Stimulated activated naive CD8-positive, alpha-beta T cell treated with anti-CD3 and anti-CD28 coated beads, Interleukin-15, Interleukin-2, amounts not matched to agents 100 ng/mL and 50 ng/mL, for 24 hours (primary cell): Measurements from ENCODE around the gene DNAJC4.

Experiments
- H3K27ac Mint-ChIP-seq: one replicate; pipeline ENCODE4 v1.8.0; 2021; ENCODE audit warnings: mild to moderate bottlenecking, mixed read lengths
- H3K27me3 Mint-ChIP-seq: one replicate; pipeline ENCODE4 v1.8.0; 2021; ENCODE audit warnings: mixed read lengths
- H3K36me3 Mint-ChIP-seq: one replicate; pipeline ENCODE4 v1.8.0; 2021; ENCODE audit warnings: low read depth, mixed read lengths
- H3K4me1 Mint-ChIP-seq: one replicate; pipeline ENCODE4 v1.8.0; 2021; ENCODE audit warnings: low read depth, mixed read lengths
- H3K4me3 Mint-ChIP-seq: one replicate; pipeline ENCODE4 v1.8.0; 2021; ENCODE audit warnings: mild to moderate bottlenecking, mixed read lengths
- H3K9me3 Mint-ChIP-seq: one replicate; pipeline ENCODE4 v1.8.0; 2021; ENCODE audit warnings: mixed read lengths

Gene DNAJC4

GRCh38 chr11:64220271-64220670, 10.1 kb upstream of the DNAJC4 start:
- H3K4me3 Mint-ChIP-seq, result no peak overlapping the region

GRCh38 chr11:64220798-64221197, 9.6 kb upstream of the DNAJC4 start:
- Mint-ChIP-seq H3K4me3 (no peak overlapping the region), H3K36me3 (peaks cover 21% of the 10 kb centered on the region), H3K4me1 (peaks cover 10% of the 10 kb centered on the region), H3K27ac (no peak overlapping the region), H3K9me3 (no peaks in the 10 kb centered on the region), H3K27me3 (no peaks in the 10 kb centered on the region)

More at GRCh38 chr11:64220271-64220670, 10.1 kb upstream of the DNAJC4 start:
- no peaks in the 10 kb centered on the region for H3K9me3 Mint-ChIP-seq
- H3K36me3 Mint-ChIP-seq, result peaks cover 22% of the 10 kb centered on the region
- peaks cover 13% of the 10 kb centered on the region for H3K4me1 Mint-ChIP-seq
- no peak overlapping the region for H3K27ac Mint-ChIP-seq
- no peaks in the 10 kb centered on the region for H3K27me3 Mint-ChIP-seq

- Mint-ChIP-seq H3K36me3 (peaks cover 14% of the 10 kb centered on the region), H3K27me3 (no peaks in the 10 kb centered on the region), H3K4me3 (no peak overlapping the region), H3K27ac (no peak overlapping the region), H3K9me3 (no peaks in the 10 kb centered on the region), H3K4me1 (peaks cover 13% of the 10 kb centered on the region)
Observed at GRCh38 chr11:64222651-64223000, 7.7 kb upstream of the DNAJC4 start.

DNA sequence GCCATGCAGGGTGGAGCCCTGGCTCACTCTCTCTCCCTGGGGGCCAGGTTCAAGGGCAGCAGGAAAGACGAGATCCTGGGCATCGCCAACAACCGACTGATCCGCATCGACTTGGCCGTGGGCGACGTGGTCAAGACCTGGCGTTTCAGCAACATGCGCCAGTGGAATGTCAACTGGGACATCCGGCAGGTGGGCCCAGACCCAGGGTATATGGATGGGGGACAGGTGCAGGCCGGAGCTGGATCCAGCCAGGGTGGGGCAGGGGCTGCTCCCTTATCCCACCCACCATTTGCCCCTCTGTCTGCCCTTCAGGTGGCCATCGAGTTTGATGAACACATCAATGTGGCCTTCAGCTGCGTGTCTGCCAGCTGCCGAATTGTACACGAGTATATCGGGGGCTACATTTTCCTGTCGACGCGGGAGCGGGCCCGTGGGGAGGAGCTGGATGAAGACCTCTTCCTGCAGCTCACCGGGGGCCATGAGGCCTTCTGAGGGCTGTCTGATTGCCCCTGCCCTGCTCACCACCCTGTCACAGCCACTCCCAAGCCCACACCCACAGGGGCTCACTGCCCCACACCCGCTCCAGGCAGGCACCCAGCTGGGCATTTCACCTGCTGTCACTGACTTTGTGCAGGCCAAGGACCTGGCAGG, 7.2 kb upstream of the DNAJC4 start:
- Mint-ChIP-seq H3K36me3 (peaks cover 14% of the 10 kb centered on the region), H3K9me3 (no peaks in the 10 kb centered on the region), H3K4me3 (no peak overlapping the region), H3K4me1 (peaks cover 18% of the 10 kb centered on the region), H3K27me3 (no peaks in the 10 kb centered on the region), H3K27ac (no peak overlapping the region)

DNA sequence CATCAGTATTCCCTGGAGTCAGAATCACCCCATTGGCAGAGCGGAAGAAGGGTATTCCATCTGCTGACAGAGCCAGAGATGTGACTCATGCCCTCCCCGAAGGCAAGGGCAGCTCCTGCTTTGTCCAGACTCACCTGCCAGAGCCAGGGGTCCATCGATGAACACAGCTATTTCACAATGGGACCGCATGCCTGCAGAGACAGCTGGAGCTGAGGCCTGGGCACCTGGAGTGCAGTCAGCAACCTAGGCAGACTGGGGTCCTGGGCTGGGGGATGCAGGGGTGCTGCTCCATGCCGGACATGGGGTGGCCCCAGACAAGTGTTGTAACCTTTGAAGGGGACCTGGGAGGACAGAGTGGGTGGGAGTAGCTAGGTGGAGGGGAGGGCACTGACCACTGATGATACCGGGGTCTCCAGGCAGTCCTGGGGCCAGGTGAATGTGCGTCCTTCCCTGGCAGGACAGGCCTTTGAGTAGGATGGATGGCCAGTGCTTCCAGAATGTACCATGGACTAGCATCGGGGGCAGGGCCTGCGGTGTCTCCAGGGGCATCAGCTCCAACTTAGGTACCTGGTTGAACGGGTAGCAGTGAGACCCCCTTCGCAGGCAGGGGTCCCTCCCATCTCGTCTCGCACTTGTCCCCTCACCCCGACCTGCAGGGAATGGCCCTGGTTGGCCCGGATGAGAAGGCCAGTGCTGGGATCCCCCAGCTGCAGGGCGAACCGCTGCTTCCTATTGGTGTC, 6.0 kb upstream of the DNAJC4 start:
- H3K27ac Mint-ChIP-seq, result peak overlapping the region; percentile 28
- H3K4me1 Mint-ChIP-seq, result peaks cover 29% of the 10 kb centered on the region
- H3K27me3 Mint-ChIP-seq, result no peaks in the 10 kb centered on the region
- H3K9me3 Mint-ChIP-seq, result no peaks in the 10 kb centered on the region
- peak overlapping the region; percentile 87 for H3K4me3 Mint-ChIP-seq
- H3K36me3 Mint-ChIP-seq, result peaks cover 5% of the 10 kb centered on the region

GRCh38 chr11:64224891-64225607, 5.3 kb upstream of the DNAJC4 start:
- peaks cover 36% of the 10 kb centered on the region for H3K4me1 Mint-ChIP-seq
- peak overlapping the region; percentile 87 for H3K4me3 Mint-ChIP-seq
- peaks cover 5% of the 10 kb centered on the region for H3K36me3 Mint-ChIP-seq
- H3K27me3 Mint-ChIP-seq, result no peaks in the 10 kb centered on the region
- H3K27ac Mint-ChIP-seq, result peak overlapping the region; percentile 74
- no peaks in the 10 kb centered on the region for H3K9me3 Mint-ChIP-seq

DNA sequence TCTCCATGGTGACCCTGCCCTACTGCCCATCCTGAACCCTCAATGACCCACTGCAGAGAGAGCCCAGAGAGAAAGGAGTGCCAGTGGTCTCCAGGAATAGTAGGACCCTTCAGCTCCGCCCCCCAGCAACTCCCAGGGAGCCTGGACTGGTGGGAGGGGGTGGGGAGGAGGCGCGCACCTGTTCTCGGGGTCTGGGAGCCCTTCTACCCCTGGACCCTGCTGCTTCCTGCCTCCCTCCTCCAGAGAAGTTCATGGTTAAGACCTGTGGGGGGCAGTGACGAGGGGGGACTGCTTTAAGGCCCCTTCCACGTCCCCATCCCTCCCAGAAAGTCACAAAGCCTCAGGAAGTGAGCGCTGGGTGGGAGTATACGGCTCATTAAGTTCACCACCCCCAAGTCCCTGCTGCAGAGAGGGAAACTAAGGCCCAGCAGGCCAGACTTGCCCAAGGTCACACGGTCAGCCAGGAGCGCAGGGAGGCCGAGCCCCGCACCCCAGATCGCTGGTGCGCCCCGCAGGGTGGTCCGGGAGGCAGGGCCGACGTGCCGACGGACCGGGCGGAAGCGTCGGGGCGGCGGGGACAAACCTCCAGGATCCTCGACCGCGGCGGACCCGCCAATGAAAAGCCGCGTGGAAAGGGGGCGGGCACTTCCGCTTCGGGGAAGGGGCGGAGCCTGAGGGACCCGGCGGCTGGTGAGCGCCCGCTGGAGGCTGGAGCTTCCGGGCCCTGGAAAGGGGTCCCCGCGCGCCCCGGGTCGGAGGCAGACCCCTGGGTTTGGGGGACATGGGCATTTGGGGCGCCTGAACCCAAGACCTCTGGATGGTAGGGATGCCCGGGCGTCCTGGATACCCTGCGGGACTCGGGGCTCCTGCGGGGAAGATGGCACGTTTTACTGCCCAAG, 4.5 kb upstream of the DNAJC4 start, which contains the start of the genes NUDT22 and TRPT1:
Gene NUDT22 (plus strand): TSS at position 667 of the 899 bp plus-strand sequence. CDS start 379 bp downstream, outside the sequence.
Gene TRPT1 (minus strand): TSS at position 579 of the 899 bp plus-strand sequence. CDS start 326 bp downstream, at position 253.
- no peaks in the 10 kb centered on the region for H3K27me3 Mint-ChIP-seq
- peaks cover 5% of the 10 kb centered on the region for H3K36me3 Mint-ChIP-seq
- H3K4me3 Mint-ChIP-seq, result peak within 1 kb of the TSS; percentile 87
- H3K4me1 Mint-ChIP-seq, result peaks cover 39% of the 10 kb centered on the region
- peak within 1 kb of the TSS; percentile 81 for H3K27ac Mint-ChIP-seq
- H3K9me3 Mint-ChIP-seq, result no peaks in the 10 kb centered on the region

DNA sequence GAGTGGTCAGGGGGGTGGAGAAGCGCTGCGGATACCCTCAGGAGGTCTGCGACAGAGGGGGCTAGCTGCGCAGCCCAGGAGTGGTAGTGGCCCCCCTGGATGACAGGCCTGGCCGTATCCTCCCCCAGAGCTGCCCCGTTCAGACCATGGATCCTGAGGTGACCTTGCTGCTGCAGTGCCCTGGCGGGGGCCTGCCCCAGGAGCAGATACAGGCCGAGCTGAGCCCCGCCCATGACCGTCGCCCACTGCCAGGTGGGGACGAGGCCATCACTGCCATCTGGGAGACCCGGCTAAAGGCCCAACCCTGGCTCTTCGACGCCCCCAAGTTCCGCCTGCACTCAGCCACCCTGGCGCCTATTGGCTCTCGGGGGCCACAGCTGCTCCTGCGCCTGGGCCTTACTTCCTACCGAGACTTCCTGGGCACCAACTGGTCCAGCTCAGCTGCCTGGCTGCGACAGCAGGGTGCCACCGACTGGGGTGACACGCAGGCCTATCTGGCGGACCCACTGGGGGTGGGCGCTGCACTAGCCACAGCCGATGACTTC, 3.8 kb upstream of the DNAJC4 start:
- no peaks in the 10 kb centered on the region for H3K9me3 Mint-ChIP-seq
- no peaks in the 10 kb centered on the region for H3K27me3 Mint-ChIP-seq
- peak overlapping the region; percentile 77 for H3K27ac Mint-ChIP-seq
- peaks cover 5% of the 10 kb centered on the region for H3K36me3 Mint-ChIP-seq
- peaks cover 44% of the 10 kb centered on the region for H3K4me1 Mint-ChIP-seq
- H3K4me3 Mint-ChIP-seq, result peak overlapping the region; percentile 87

DNA sequence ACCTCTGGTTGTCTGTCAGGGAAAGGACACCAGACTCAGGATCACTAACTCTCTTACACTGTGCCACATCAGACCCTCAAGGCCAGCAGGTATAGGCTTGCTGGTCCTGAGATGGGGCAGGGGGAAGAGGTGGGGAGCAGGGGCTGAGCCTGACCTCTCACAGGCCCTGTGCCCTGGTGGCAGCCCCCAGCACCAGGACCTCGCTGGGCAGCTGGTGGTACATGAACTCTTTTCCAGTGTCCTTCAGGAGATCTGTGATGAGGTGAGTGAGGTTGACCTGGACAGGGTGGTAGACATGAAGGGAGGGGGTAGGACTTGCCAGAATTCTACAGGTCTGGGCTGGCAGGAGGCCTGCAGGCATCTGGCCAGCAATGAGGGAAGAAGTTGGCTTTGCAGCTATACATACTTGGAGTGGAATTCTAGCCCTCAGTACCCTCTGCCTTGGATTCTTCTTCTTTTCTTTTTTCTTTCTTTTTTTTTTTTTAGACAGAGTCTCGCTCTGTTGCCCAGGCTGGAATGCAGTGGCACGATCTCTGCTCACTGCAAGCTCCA, 2.9 kb upstream of the DNAJC4 start:
- Mint-ChIP-seq H3K9me3 (no peaks in the 10 kb centered on the region), H3K36me3 (peaks cover 5% of the 10 kb centered on the region), H3K4me1 (peaks cover 51% of the 10 kb centered on the region), H3K27ac (peak overlapping the region; percentile 77), H3K4me3 (peak overlapping the region; percentile 87), H3K27me3 (no peaks in the 10 kb centered on the region)

- H3K27ac Mint-ChIP-seq, result peak overlapping the region; percentile 85
- H3K9me3 Mint-ChIP-seq, result no peaks in the 10 kb centered on the region
- peak overlapping the region; percentile 86 for H3K4me3 Mint-ChIP-seq
- no peaks in the 10 kb centered on the region for H3K27me3 Mint-ChIP-seq
- no peaks in the 10 kb centered on the region for H3K36me3 Mint-ChIP-seq
- H3K4me1 Mint-ChIP-seq, result peaks cover 60% of the 10 kb centered on the region
Observed at GRCh38 chr11:64229090-64229743, 1.1 kb upstream of the DNAJC4 start.

DNA sequence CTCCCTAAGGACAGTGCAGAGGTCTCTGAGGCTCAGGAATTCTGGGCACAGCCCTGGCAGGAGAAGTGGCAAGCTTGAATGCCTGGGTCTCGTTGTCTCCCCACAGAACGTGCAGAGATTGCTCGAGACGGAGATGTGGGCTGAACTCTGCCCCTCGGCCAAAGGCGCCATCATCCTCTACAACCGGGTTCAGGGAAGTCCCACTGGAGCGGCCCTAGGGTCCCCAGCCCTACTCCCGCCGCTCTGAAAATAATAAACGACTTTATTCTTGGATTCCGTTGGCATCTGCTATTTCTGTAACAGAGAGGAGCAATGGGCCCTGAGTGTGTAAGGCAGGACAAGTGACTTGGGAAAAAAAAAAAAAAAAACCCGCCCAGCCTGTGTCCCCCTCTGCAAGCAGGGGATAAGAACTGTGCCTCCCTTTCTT, 591 bp upstream of the DNAJC4 start:
- Mint-ChIP-seq H3K9me3 (no peaks in the 10 kb centered on the region), H3K27me3 (no peaks in the 10 kb centered on the region), H3K36me3 (no peaks in the 10 kb centered on the region), H3K27ac (peak overlapping the region; percentile 85), H3K4me3 (peak overlapping the region; percentile 86), H3K4me1 (peaks cover 60% of the 10 kb centered on the region)

- peak overlapping the region; percentile 85 for H3K27ac Mint-ChIP-seq
- peak overlapping the region; percentile 86 for H3K4me3 Mint-ChIP-seq
- no peaks in the 10 kb centered on the region for H3K9me3 Mint-ChIP-seq
- H3K27me3 Mint-ChIP-seq, result no peaks in the 10 kb centered on the region
- H3K36me3 Mint-ChIP-seq, result no peaks in the 10 kb centered on the region
- H3K4me1 Mint-ChIP-seq, result peaks cover 59% of the 10 kb centered on the region
Observed at GRCh38 chr11:64230985-64231365, 627 bp downstream of the DNAJC4 start.

GRCh38 chr11:64231546-64231945, 1.2 kb downstream of the DNAJC4 start:
- H3K36me3 Mint-ChIP-seq, result no peaks in the 10 kb centered on the region
- H3K4me1 Mint-ChIP-seq, result peaks cover 59% of the 10 kb centered on the region
- no peaks in the 10 kb centered on the region for H3K9me3 Mint-ChIP-seq
- peak overlapping the region; percentile 21 for H3K27ac Mint-ChIP-seq
- H3K27me3 Mint-ChIP-seq, result no peaks in the 10 kb centered on the region
- H3K4me3 Mint-ChIP-seq, result peak overlapping the region; percentile 86
